Measurements from ENCODE around the gene EIF4EBP2. TPM values are rescaled to one million over a fixed set of nuclear protein-coding genes. Genes with fewer than 3 reads are reported as not detected.

The EIF4EBP2 gene
- total RNA-seq, 1 experiment from 2014 or later = 91.9 TPM

GRCh38 chr10:70445718-70446657 is 42.0 kb downstream of the EIF4EBP2 start:
- Histone ChIP-seq H3K27me3 (replicated peaks; ENCODE audit: insufficient read depth, low read depth, low read length, poor library complexity) (peaks cover 15% of the 10 kb centered on the region), H3K27ac (ENCODE audit: low read depth, low read length, poor library complexity, severe bottlenecking) (no peak overlapping the region), H3K36me3 (ENCODE audit: insufficient read depth, low read length, poor library complexity, severe bottlenecking) (no peaks in the 10 kb centered on the region), H3K4me3 (ENCODE audit: low read depth, low read length, poor library complexity, severe bottlenecking) (no peak overlapping the region), H3K4me1 (ENCODE audit: insufficient read depth, low read length, poor library complexity, severe bottlenecking) (peaks cover 2% of the 10 kb centered on the region), H3K9me3 (ENCODE audit: low read depth, low read length, poor library complexity, severe bottlenecking) (no peaks in the 10 kb centered on the region)
- TF ChIP-seq CTCF (conservative IDR thresholded peaks at IDR 0.05; ENCODE audit: low read depth, low read length) (no peak), EZH2 (IDR thresholded peaks at IDR 0.05; ENCODE audit: borderline replicate concordance, low read depth, low read length, poor library complexity, severe bottlenecking) (no peak)
- intact Hi-C loops (cut with micrococcal nuclease; ENCODE audit: unreplicated experiment) = no loop called here
- BruUV-seq (replicated peaks) = no TSS peak
- POLR2A ChIA-PET (ENCODE audit: low non-redundant PET) = interaction anchor here (0.5 kb wide), 1 partner anchor 9 kb away, joined by 5 read pairs; no protein-coding TSS in a partner anchor
- DNase-seq (ENCODE audit: low spot score) = no peak
- CTCF ChIA-PET = interaction anchor here (0.5 to 0.6 kb wide), 2 partner anchors 91 to 291 kb away, joined by 3 to 4 read pairs; no protein-coding TSS in a partner anchor

GRCh38 chr10:70448236-70448635 is 44.3 kb downstream of the EIF4EBP2 start:
- no peaks in the 10 kb centered on the region for H3K36me3 ChIP-seq (ENCODE audit: insufficient read depth, low read length, poor library complexity, severe bottlenecking)
- POLR2A ChIA-PET (ENCODE audit: low non-redundant PET) = no interaction called here
- intact Hi-C loops (cut with micrococcal nuclease; ENCODE audit: unreplicated experiment) = no loop called here
- H3K9me3 ChIP-seq (ENCODE audit: low read depth, low read length, poor library complexity, severe bottlenecking) = no peaks in the 10 kb centered on the region
- no TSS peak for BruUV-seq (replicated peaks)
- CTCF ChIA-PET = no interaction called here
- TF ChIP-seq EZH2 (IDR thresholded peaks at IDR 0.05; ENCODE audit: borderline replicate concordance, low read depth, low read length, poor library complexity, severe bottlenecking) (no peak), CTCF (conservative IDR thresholded peaks at IDR 0.05; ENCODE audit: low read depth, low read length) (no peak)
- no peaks in the 10 kb centered on the region for H3K4me1 ChIP-seq (ENCODE audit: insufficient read depth, low read length, poor library complexity, severe bottlenecking)
- DNase-seq (ENCODE audit: low spot score) = no peak
- no peak overlapping the region for H3K4me3 ChIP-seq (ENCODE audit: low read depth, low read length, poor library complexity, severe bottlenecking)
- no peaks in the 10 kb centered on the region for H3K27me3 ChIP-seq (replicated peaks; ENCODE audit: insufficient read depth, low read depth, low read length, poor library complexity)
- no peak overlapping the region for H3K27ac ChIP-seq (ENCODE audit: low read depth, low read length, poor library complexity, severe bottlenecking)

- peaks cover 10% of the 10 kb centered on the region for H3K4me1 ChIP-seq (ENCODE audit: insufficient read depth, low read length, poor library complexity, severe bottlenecking)
- intact Hi-C loops (cut with micrococcal nuclease; ENCODE audit: unreplicated experiment) = no loop called here
- no peak for DNase-seq (ENCODE audit: low spot score)
- no peak overlapping the region for H3K4me3 ChIP-seq (ENCODE audit: low read depth, low read length, poor library complexity, severe bottlenecking)
- POLR2A ChIA-PET (ENCODE audit: low non-redundant PET) = interaction anchor here (0.6 kb wide), 1 partner anchor 13 kb away, joined by 6 read pairs; no protein-coding TSS in a partner anchor
- no peak overlapping the region for H3K27ac ChIP-seq (ENCODE audit: low read depth, low read length, poor library complexity, severe bottlenecking)
- H3K27me3 ChIP-seq (replicated peaks; ENCODE audit: insufficient read depth, low read depth, low read length, poor library complexity) = no peaks in the 10 kb centered on the region
- no peak for TF ChIP-seq EZH2 (IDR thresholded peaks at IDR 0.05; ENCODE audit: borderline replicate concordance, low read depth, low read length, poor library complexity, severe bottlenecking)
- no peak for TF ChIP-seq CTCF (conservative IDR thresholded peaks at IDR 0.05; ENCODE audit: low read depth, low read length)
- no TSS peak for BruUV-seq (replicated peaks)
- CTCF ChIA-PET = no interaction called here
- H3K36me3 ChIP-seq (ENCODE audit: insufficient read depth, low read length, poor library complexity, severe bottlenecking) = no peaks in the 10 kb centered on the region
- H3K9me3 ChIP-seq (ENCODE audit: low read depth, low read length, poor library complexity, severe bottlenecking) = no peaks in the 10 kb centered on the region
Observed at GRCh38 chr10:70455213-70455630, 51.3 kb downstream of the EIF4EBP2 start.

Data from A673 (cell line).